Smooth muscle cell (in vitro differentiated cells): ENCODE data around the gene SPINT2. TPM values are rescaled to one million over a fixed set of nuclear protein-coding genes. Genes with fewer than 3 reads are reported as not detected.

Source experiments
- DNase-seq: peaks from one replicate; lab custom pipeline; 2025; ENCODE audit not compliant: unreplicated experiment; lab: John Stamatoyannopoulos, UW
- H2AFZ ChIP-seq: fragments of 200-600 bp; sonication (generic); 2 replicates; pipeline ENCODE4 v1.6.0; 2016; ENCODE audit warnings: antibody characterized with exemption, low read depth, mild to moderate bottlenecking
- H3F3A ChIP-seq: fragments of 200-600 bp; sonication (generic); 2 replicates; pipeline ENCODE4 v1.6.0; 2017; ENCODE audit warnings: antibody characterized with exemption, low read depth
- H3K27ac ChIP-seq: fragments of 200-600 bp; sonication (generic); 2 replicates; pipeline ENCODE4 v1.5.1; 2016; ENCODE audit warnings: low read depth, mild to moderate bottlenecking
- H3K27me3 ChIP-seq: fragments of 200-600 bp; sonication (generic); 2 replicates; pipeline ENCODE4 v1.6.1; 2016; ENCODE audit warnings: low read depth, mild to moderate bottlenecking
- H3K36me3 ChIP-seq: fragments of 200-600 bp; sonication (generic); 2 replicates; pipeline ENCODE4 v1.5.1; 2016; ENCODE audit warnings: low read depth
- H3K4me1 ChIP-seq: fragments of 200-600 bp; sonication (generic); 2 replicates; pipeline ENCODE4 v1.5.1; 2016; ENCODE audit warnings: low read depth
- H3K4me2 ChIP-seq: fragments of 200-600 bp; sonication (generic); 2 replicates; pipeline ENCODE4 v1.6.0; 2016; ENCODE audit warnings: mild to moderate bottlenecking
- H3K4me3 ChIP-seq: fragments of 200-600 bp; sonication (generic); 2 replicates; pipeline ENCODE4 v1.5.1; 2016; ENCODE audit warnings: mild to moderate bottlenecking
- H3K79me2 ChIP-seq: fragments of 200-600 bp; sonication (generic); 2 replicates; pipeline ENCODE4 v1.6.0; 2016; ENCODE audit warnings: low read depth, mild to moderate bottlenecking
- H3K9ac ChIP-seq: fragments of 200-600 bp; sonication (generic); 2 replicates; pipeline ENCODE4 v1.6.0; 2016; ENCODE audit warnings: low read depth
- H3K9me3 ChIP-seq: fragments of 200-600 bp; sonication (generic); replicated peaks from 2 replicates; pipeline ENCODE4 v1.5.1; 2016; ENCODE audit warnings: low read depth
- H4K20me1 ChIP-seq: fragments of 200-600 bp; sonication (generic); 2 replicates; pipeline ENCODE4 v1.6.0; 2016; ENCODE audit warnings: low read depth
- whole genome bisulfite sequencing: methylation state at CpG from one replicate; pipeline ENCODE4 v1.1.7; 2016; ENCODE audit warnings: low lambda C conversion rate; 5-methylcytosine and 5-hydroxymethylcytosine counted together
- polyA plus RNA-seq: library from polyadenylated mRNA; unstranded; fragments of >200 nt; fragmentation: Nextera tagmentation; extraction: Ambion mirVana; gene quantifications from 2 replicates; pipeline ENCODE4 v1.2.1, GENCODE V29; 2016
- total RNA-seq: library from RNA; depleted of rRNA; stranded (reverse); fragments of >200 nt; gene quantifications from 2 replicates; pipeline ENCODE4 v1.2.3, GENCODE V29; 2014
- TF ChIP-seq, protein P1 (sequence below): fragments of 200-600 bp; sonication (generic); IDR thresholded peaks from 2 replicates; pipeline ENCODE4 v1.5.1; 2017; ENCODE audit warnings: borderline replicate concordance, mild to moderate bottlenecking, antibody characterized with exemption; ENCODE audit not compliant: insufficient read depth, poor library complexity, severe bottlenecking

Gene SPINT2
- total and polyA plus RNA-seq, 2 experiments from 2014 or later = 153 to 201 TPM

DNA sequence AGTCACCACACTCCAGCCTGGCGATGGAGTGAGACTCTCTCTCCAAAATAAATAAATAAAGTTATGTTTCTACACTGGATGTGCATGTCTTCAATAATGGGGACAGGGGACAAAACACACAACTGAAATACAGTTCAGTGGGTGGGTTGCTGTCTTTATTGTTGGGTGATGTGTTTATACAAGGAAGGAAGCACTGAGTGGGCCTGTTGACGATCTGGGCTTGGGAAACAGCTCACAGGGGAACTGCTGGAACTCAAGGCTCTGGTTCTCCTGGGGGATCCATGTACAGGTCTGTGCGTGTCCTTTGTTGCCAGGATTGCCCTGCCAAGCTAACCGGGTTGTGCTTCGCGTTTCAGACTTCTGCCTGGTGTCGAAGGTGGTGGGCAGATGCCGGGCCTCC lies 18.9 kb downstream of the SPINT2 start:
- H3K9me3 ChIP-seq = no peaks in the 10 kb centered on the region
- H3K27me3 ChIP-seq = no peaks in the 10 kb centered on the region
- TF ChIP-seq, protein P1, sequence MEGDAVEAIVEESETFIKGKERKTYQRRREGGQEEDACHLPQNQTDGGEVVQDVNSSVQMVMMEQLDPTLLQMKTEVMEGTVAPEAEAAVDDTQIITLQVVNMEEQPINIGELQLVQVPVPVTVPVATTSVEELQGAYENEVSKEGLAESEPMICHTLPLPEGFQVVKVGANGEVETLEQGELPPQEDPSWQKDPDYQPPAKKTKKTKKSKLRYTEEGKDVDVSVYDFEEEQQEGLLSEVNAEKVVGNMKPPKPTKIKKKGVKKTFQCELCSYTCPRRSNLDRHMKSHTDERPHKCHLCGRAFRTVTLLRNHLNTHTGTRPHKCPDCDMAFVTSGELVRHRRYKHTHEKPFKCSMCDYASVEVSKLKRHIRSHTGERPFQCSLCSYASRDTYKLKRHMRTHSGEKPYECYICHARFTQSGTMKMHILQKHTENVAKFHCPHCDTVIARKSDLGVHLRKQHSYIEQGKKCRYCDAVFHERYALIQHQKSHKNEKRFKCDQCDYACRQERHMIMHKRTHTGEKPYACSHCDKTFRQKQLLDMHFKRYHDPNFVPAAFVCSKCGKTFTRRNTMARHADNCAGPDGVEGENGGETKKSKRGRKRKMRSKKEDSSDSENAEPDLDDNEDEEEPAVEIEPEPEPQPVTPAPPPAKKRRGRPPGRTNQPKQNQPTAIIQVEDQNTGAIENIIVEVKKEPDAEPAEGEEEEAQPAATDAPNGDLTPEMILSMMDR = no peak
- peaks cover 29% of the 10 kb centered on the region for H3K79me2 ChIP-seq
- peaks cover 40% of the 10 kb centered on the region for H4K20me1 ChIP-seq
- DNase-seq = no peak
- H3K4me1 ChIP-seq = peaks cover 5% of the 10 kb centered on the region
- peaks cover 9% of the 10 kb centered on the region for H3F3A ChIP-seq
- H3K4me3 ChIP-seq = no peak overlapping the region
- no peak overlapping the region for H2AFZ ChIP-seq
- no peaks in the 10 kb centered on the region for H3K36me3 ChIP-seq
- 91% methylated on average over 8 of the region's 8 CpGs for WGBS
- H3K27ac ChIP-seq = no peak overlapping the region
- no peak overlapping the region for H3K9ac ChIP-seq
- no peak overlapping the region for H3K4me2 ChIP-seq

DNA sequence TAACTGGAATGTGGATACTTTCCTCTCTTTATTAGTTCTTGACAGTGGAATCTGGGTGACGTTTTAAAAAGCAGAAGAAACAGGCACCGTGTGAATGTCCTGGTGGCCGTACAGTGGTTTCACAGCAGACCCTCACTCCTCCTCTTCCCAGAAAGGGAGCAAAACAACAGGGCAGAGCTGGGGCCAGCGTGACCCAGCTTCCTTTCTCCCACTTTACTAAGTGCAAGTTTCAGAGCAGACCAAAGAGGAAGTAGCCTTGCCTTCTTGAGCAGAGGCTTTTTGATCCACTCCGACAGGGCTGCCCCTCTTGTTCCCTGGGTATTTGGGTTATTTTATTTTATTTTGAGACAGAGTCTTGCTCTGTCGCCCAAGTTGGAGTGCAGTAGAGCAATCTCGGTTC lies 20.0 kb downstream of the SPINT2 start:
- Histone ChIP-seq H3K9me3 (no peaks in the 10 kb centered on the region), H3K4me1 (no peaks in the 10 kb centered on the region), H3F3A (no peaks in the 10 kb centered on the region), H3K27ac (no peak overlapping the region), H3K36me3 (no peaks in the 10 kb centered on the region), H3K4me2 (no peak overlapping the region), H3K79me2 (peaks cover 29% of the 10 kb centered on the region), H3K9ac (no peak overlapping the region), H4K20me1 (peaks cover 34% of the 10 kb centered on the region), H2AFZ (no peak overlapping the region), H3K4me3 (no peak overlapping the region), H3K27me3 (no peaks in the 10 kb centered on the region)
- WGBS = 80% methylated on average over 7 of the region's 7 CpGs
- no peak for DNase-seq
- TF ChIP-seq, protein P1 = no peak

DNA sequence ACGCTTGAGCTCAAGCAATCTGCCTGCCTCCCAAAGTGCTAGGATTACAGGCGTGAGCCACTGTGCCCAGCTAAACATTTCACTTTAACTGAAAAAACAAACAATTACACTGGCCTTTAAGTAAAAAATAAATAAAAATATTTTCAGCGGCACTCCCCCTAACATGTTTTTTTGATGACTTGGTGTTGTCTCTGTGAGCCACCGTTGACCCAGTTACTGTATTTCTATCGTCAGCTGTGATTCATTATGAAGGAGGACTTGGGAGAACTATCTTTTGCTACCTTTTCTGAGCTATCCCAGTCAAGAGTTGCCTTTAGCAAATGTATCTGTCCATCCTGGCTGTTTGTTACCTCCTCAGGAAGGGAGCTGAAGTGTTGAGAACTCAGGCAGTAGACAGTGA lies 21.2 kb downstream of the SPINT2 start:
- no peaks in the 10 kb centered on the region for H3F3A ChIP-seq
- H3K79me2 ChIP-seq = peaks cover 29% of the 10 kb centered on the region
- no peak overlapping the region for H2AFZ ChIP-seq
- no peak overlapping the region for H3K27ac ChIP-seq
- no peak for DNase-seq
- H3K4me1 ChIP-seq = no peaks in the 10 kb centered on the region
- H3K27me3 ChIP-seq = no peaks in the 10 kb centered on the region
- no peak overlapping the region for H3K4me2 ChIP-seq
- H4K20me1 ChIP-seq = peaks cover 26% of the 10 kb centered on the region
- H3K9me3 ChIP-seq = no peaks in the 10 kb centered on the region
- 66% methylated on average over 5 of the region's 5 CpGs for WGBS
- H3K4me3 ChIP-seq = no peak overlapping the region
- no peaks in the 10 kb centered on the region for H3K36me3 ChIP-seq
- H3K9ac ChIP-seq = no peak overlapping the region
- TF ChIP-seq, protein P1 = no peak

DNA sequence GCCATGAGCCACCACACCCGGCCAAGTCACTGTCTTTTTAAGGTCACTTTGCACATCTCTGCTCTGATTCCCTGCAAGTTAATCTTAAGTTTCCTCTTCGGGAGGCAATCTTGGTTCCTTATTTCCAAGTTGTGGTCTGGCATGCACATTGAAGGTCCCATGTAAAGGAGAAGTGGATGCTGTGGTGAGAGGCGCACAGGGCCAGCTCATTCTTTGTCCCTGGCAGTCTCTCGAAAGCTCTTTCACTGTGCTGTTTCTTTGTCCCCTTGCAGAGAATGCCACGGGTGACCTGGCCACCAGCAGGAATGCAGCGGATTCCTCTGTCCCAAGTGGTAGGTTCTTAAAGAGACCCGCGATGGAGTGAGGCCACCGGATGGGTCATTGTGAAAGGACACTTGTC lies 23.2 kb downstream of the SPINT2 start:
- Histone ChIP-seq H2AFZ (no peak overlapping the region), H3K9me3 (no peaks in the 10 kb centered on the region), H3K4me3 (no peak overlapping the region), H3F3A (no peaks in the 10 kb centered on the region), H4K20me1 (peaks cover 7% of the 10 kb centered on the region), H3K79me2 (peaks cover 9% of the 10 kb centered on the region), H3K36me3 (no peaks in the 10 kb centered on the region), H3K27me3 (no peaks in the 10 kb centered on the region), H3K9ac (no peak overlapping the region), H3K27ac (no peak overlapping the region), H3K4me2 (no peak overlapping the region), H3K4me1 (peaks cover 6% of the 10 kb centered on the region)
- WGBS = 82% methylated on average over 9 of the region's 9 CpGs
- no peak for DNase-seq
- TF ChIP-seq, protein P1 = no peak
